ENCODE data around the gene VSTM2A.
"Not testable (repeated sequence)": the region's sequence is repeated elsewhere in the genome, so short reads cannot be mapped to it uniquely, and the experiment has no call there.

VSTM2A gene

GRCh38 chr7:54541669-54542625 lies at the start of gene VSTM2A:
Gene VSTM2A (plus strand): TSS chr7:54542375. CDS start chr7:54542731, 356 bp downstream.
- DNase-seq = peak in 32 of 58 donors; percentile 16 to 83 (median 56)

- not testable (repeated sequence) for DNase-seq
Observed at GRCh38 chr7:54504531-54504930, 37.6 kb upstream of the VSTM2A start.

- no peak for DNase-seq
Observed at GRCh38 chr7:54529568-54529967, 12.6 kb upstream of the VSTM2A start.

GRCh38 chr7:54538122-54538521 lies 4.1 kb upstream of the VSTM2A start:
- DNase-seq = no peak

GRCh38 chr7:54543051-54543488 lies 895 bp downstream of the VSTM2A start:
- DNase-seq = peak in 2 of 58 donors; percentile 24 to 27

- DNase-seq = no peak
Observed at GRCh38 chr7:54544149-54544526, 2.0 kb downstream of the VSTM2A start.

- DNase-seq = no peak
Observed at GRCh38 chr7:54544527-54545240, 2.5 kb downstream of the VSTM2A start.

GRCh38 chr7:54545241-54545563 lies 3.0 kb downstream of the VSTM2A start:
- no peak for DNase-seq

GRCh38 chr7:54546081-54546985 lies 4.2 kb downstream of the VSTM2A start:
- DNase-seq = peak in 6 of 58 donors; percentile 5 to 39 (median 22)

GRCh38 chr7:54546986-54547314 lies 4.8 kb downstream of the VSTM2A start:
- no peak for DNase-seq

GRCh38 chr7:54550471-54550870 lies 8.3 kb downstream of the VSTM2A start:
- DNase-seq = no peak

- no peak for DNase-seq
Observed at GRCh38 chr7:54556121-54556520, 13.9 kb downstream of the VSTM2A start.

GRCh38 chr7:54559401-54559800 lies 17.2 kb downstream of the VSTM2A start:
- no peak for DNase-seq

- DNase-seq = no peak
Observed at GRCh38 chr7:54560198-54560597, 18.0 kb downstream of the VSTM2A start.

GRCh38 chr7:54560723-54561122 lies 18.5 kb downstream of the VSTM2A start:
- DNase-seq = no peak

- no peak for DNase-seq
Observed at GRCh38 chr7:54563329-54563916, 21.2 kb downstream of the VSTM2A start.

GRCh38 chr7:54565432-54565831 lies 23.3 kb downstream of the VSTM2A start:
- DNase-seq = no peak

- no peak for DNase-seq
Observed at GRCh38 chr7:54581511-54581910, 39.3 kb downstream of the VSTM2A start.

- no peak for DNase-seq
Observed at GRCh38 chr7:54591404-54592386, 49.5 kb downstream of the VSTM2A start.

GRCh38 chr7:54596747-54597146 lies 54.6 kb downstream of the VSTM2A start:
- no peak for DNase-seq

Measured in anterior cingulate cortex (tissue), 58 donors.